A549 (cell line): ENCODE data around the gene ZBED5. TPM values are rescaled to one million over a fixed set of nuclear protein-coding genes. Genes with fewer than 3 reads are reported as not detected.
"Not testable (repeated sequence)": the region's sequence is repeated elsewhere in the genome, so short reads cannot be mapped to it uniquely, and the experiment has no call there.

Experiments
- ATAC-seq, 2 experiments: fragments of 200-7000 bp in 1 of 2; fragments of >200 bp in 1 of 2; cut with Nextera tagmentation in 1 of 2; cut with Tn5 transposase in 1 of 2; 3 replicates each; pipeline versions ENCODE4 v1.8.0 to v1.9.1; 2018 to 2020; ENCODE audit warnings: mild to moderate bottlenecking in 1 of 2, moderate library complexity in 1 of 2
- CTCF ChIA-PET: fragments of 300-600 bp; sonication (Branson Sonifier 250); formaldehyde crosslinking; extraction: SDS; loops from one replicate; lab custom pipeline; 2021; ENCODE audit warnings: antibody characterized with exemption, inconsistent platforms; lab: Yijun Ruan, JAX
- POLR2A ChIA-PET: fragments of 350-600 bp; formaldehyde crosslinking; extraction: SDS; loops from one replicate; lab custom pipeline; 2021; ENCODE audit warnings: antibody characterized with exemption, inconsistent platforms; lab: Yijun Ruan, JAX
- DNase-seq, 2 experiments: peaks; one replicate each; pipeline versions ENCODE4 v3.0.0 to v3.0.0-alpha.2; 2011 to 2016; ENCODE audit warnings: low read depth in 1 of 2, low spot score in 1 of 2
- FAIRE-seq: peaks from 2 replicates; lab custom pipeline; 2011; peaks lifted over from hg19 to GRCh38; lab: Jason Lieb, UNC
- H3K27ac ChIP-seq, 2 experiments: fragments of >200 bp; sonication (Bioruptor Twin); formaldehyde crosslinking; 3 replicates each; pipeline ENCODE4 v1.5.1; 2016 to 2017
- H3K4me1 ChIP-seq: fragments of >200 bp; sonication (Bioruptor Twin); formaldehyde crosslinking; 3 replicates; pipeline ENCODE4 v1.6.1; 2016
- H3K4me2 ChIP-seq: fragments of >200 bp; sonication (Bioruptor Twin); formaldehyde crosslinking; 3 replicates; pipeline ENCODE4 v1.6.1; 2016
- H3K4me3 ChIP-seq: fragments of >200 bp; sonication (Bioruptor Twin); formaldehyde crosslinking; 3 replicates; pipeline ENCODE4 v1.5.1; 2016
- H3K9me3 ChIP-seq: fragments of >200 bp; sonication (Bioruptor Twin); formaldehyde crosslinking; 3 replicates; pipeline ENCODE4 v1.6.1; 2016
- BCL3 ChIP-seq: fragments of >200 bp; sonication (Bioruptor Twin); formaldehyde crosslinking; IDR thresholded peaks from 3 replicates; pipeline ENCODE4 v1.6.1; 2016
- CEBPB ChIP-seq, 2 experiments: fragments of >200 bp in 1 of 2; sonication (Bioruptor Twin) in 1 of 2; formaldehyde crosslinking in 1 of 2; IDR thresholded peaks; 2 replicates each; pipeline ENCODE4 v1.6.1; 2012 to 2016
- EP300 ChIP-seq, 2 experiments: fragments of >200 bp; sonication (Bioruptor Twin); formaldehyde crosslinking; IDR thresholded peaks; 2 replicates in 1 of 2; 3 replicates in 1 of 2; pipeline ENCODE4 v1.6.1; 2016 to 2017
- ESRRA ChIP-seq: fragments of 150-350 bp; IDR thresholded peaks from 2 replicates; pipeline ENCODE4 v1.6.1; 2014; ENCODE audit warnings: mild to moderate bottlenecking, low read length, borderline replicate concordance
- FOSB ChIP-seq: fragments of 250-450 bp; sonication (Bioruptor Pico); IDR thresholded peaks from 2 replicates; pipeline ENCODE4 v1.5.0; 2020; ENCODE audit warnings: mild to moderate bottlenecking, moderate library complexity
- FOSL2 ChIP-seq, 2 experiments: fragments of 450-650 bp in 1 of 2; fragments of >200 bp in 1 of 2; sonication (Bioruptor Twin) in 1 of 2; formaldehyde crosslinking; IDR thresholded peaks; 2 replicates each; pipeline versions ENCODE4 v1.5.0 to v1.6.1; 2016 to 2020; ENCODE audit warnings: mild to moderate bottlenecking in 1 of 2, moderate library complexity in 1 of 2
- GATA3 ChIP-seq: IDR thresholded peaks from 2 replicates; pipeline ENCODE4 v1.6.1; 2012; ENCODE audit warnings: borderline replicate concordance
- HEYL ChIP-seq: fragments of 250-450 bp; sonication (Bioruptor Pico); IDR thresholded peaks from 2 replicates; pipeline ENCODE4 v1.8.0; 2021; ENCODE audit warnings: mild to moderate bottlenecking, moderate library complexity
- JUN ChIP-seq, 2 experiments: fragments of >200 bp; sonication (Bioruptor Twin); formaldehyde crosslinking; IDR thresholded peaks; 2 replicates in 1 of 2; 3 replicates in 1 of 2; pipeline ENCODE4 v1.6.1; 2016 to 2017
- JUNB ChIP-seq: fragments of >200 bp; sonication (Bioruptor Twin); formaldehyde crosslinking; IDR thresholded peaks from 2 replicates; pipeline ENCODE4 v1.6.1; 2016
- MAX ChIP-seq: IDR thresholded peaks from 2 replicates; pipeline ENCODE4 v1.6.1; 2012
- NR3C1 ChIP-seq: fragments of >200 bp; sonication (Bioruptor Twin); formaldehyde crosslinking; IDR thresholded peaks from 3 replicates; pipeline ENCODE4 v1.6.1; 2017
- PBX3 ChIP-seq: IDR thresholded peaks from 2 replicates; pipeline ENCODE4 v1.6.1; 2012
- RAD21 ChIP-seq, 2 experiments: fragments of >200 bp in 1 of 2; sonication (Bioruptor Twin) in 1 of 2; formaldehyde crosslinking in 1 of 2; IDR thresholded peaks in 1 of 2; conservative IDR thresholded peaks in 1 of 2; 2 replicates in 1 of 2; 3 replicates in 1 of 2; pipeline ENCODE4 v1.6.1; 2012 to 2018; ENCODE audit warnings: inconsistent platforms in 1 of 2
- RARB ChIP-seq: fragments of 250-450 bp; sonication (Bioruptor Pico); IDR thresholded peaks from 2 replicates; pipeline ENCODE4 v1.8.0; 2021; ENCODE audit warnings: mild to moderate bottlenecking, moderate library complexity
- SMC3 ChIP-seq: fragments of >200 bp; sonication (Bioruptor Twin); formaldehyde crosslinking; IDR thresholded peaks from 3 replicates; pipeline ENCODE4 v1.6.1; 2018; ENCODE audit warnings: inconsistent platforms
- SREBF2 ChIP-seq: fragments of 450-650 bp; IDR thresholded peaks from 2 replicates; pipeline ENCODE4 v1.6.1; 2014; ENCODE audit warnings: mild to moderate bottlenecking, moderate library complexity
- USF2 ChIP-seq: fragments of 450-650 bp; IDR thresholded peaks from 2 replicates; pipeline ENCODE4 v1.6.1; 2014; ENCODE audit warnings: antibody characterized with exemption
- ZFP36 ChIP-seq: fragments of 450-650 bp; IDR thresholded peaks from 2 replicates; pipeline ENCODE4 v1.6.1; 2014; ENCODE audit warnings: borderline replicate concordance; ENCODE audit not compliant: partially characterized antibody
- ZSCAN20 ChIP-seq: fragments of 250-450 bp; sonication (Bioruptor Pico); IDR thresholded peaks from 2 replicates; pipeline ENCODE4 v1.8.0; 2022; ENCODE audit warnings: mild to moderate bottlenecking, moderate library complexity
- WGBS: methylation state at CpG from one replicate; pipeline ENCODE4 v1.1.6; 2017; ENCODE audit errors: missing lambda C conversion rate; 5-methylcytosine and 5-hydroxymethylcytosine counted together
- polyA plus RNA-seq, 4 experiments: library from polyadenylated mRNA; depleted of rRNA in 3 of 4; stranded (reverse); fragments of >200 nt; fragmentation: RNase III in 1 of 4; extraction: RNeasy Plus Mini Kit Qiagen cat#74134 plus additional on column Dnase treatment in 1 of 4; gene quantifications; 2 replicates in 3 of 4; 3 replicates in 1 of 4; pipeline ENCODE4 v1.2.3, GENCODE V29; 2011 to 2017

The ZBED5 gene
- polyA plus RNA-seq, 2 of the 4 experiments (the other 2 are of a cell fraction) = 60.6 to 132 TPM

GRCh38 chr11:10885703-10886363, 28.0 kb upstream of the ZBED5 start (continued):
- TF ChIP-seq BCL3 (0 out of 3 replicates have a peak, but pooled peaks have one; percentile 35), RARB (CRISPR knock-in tag) (peak; percentile 91), FOSB (CRISPR knock-in tag) (no peak), PBX3 (0 out of 2 replicates have a peak, but pooled peaks have one; percentile 31), ZSCAN20 (CRISPR knock-in tag) (no peak), HEYL (CRISPR knock-in tag) (no peak), ESRRA (peak; percentile 73; the same call in 1 of the 2 replicates), SREBF2 (no peak), USF2 (no peak), NR3C1 (no peak), ZFP36 (no peak)

GRCh38 chr11:10884292-10884691, 26.4 kb upstream of the ZBED5 start:
- CTCF ChIA-PET = interaction anchor here (0.8 to 3.4 kb wide), 2 partner anchors 14 to 17 kb away, joined by 4 to 9 read pairs; no protein-coding TSS in a partner anchor
- Histone ChIP-seq H3K4me2 (peak overlapping the region; percentile 44), H3K4me1 (peaks cover 47% of the 10 kb centered on the region), H3K27ac (peak overlapping the region; percentile 79 to 90)
- H3K9me3 ChIP-seq; FAIRE-seq; ATAC-seq; H3K4me3 ChIP-seq; TF ChIP-seq FOSL2 (IDR thresholded peaks at IDR 0.05): not testable (repeated sequence)
- POLR2A ChIA-PET = interaction anchor here (1.3 to 4.7 kb wide), 3 partner anchors 26 to 75 kb away, joined by 5 to 21 read pairs (median 16); partner anchors contain the start of genes EIF4G2 and ZBED5
- DNase-seq = peak in 1 of 2 experiments; percentile 77
- TF ChIP-seq SMC3 (peak; percentile 37), MAX (peak; percentile 44; the same call in 1 of the 2 replicates), FOSL2 (CRISPR knock-in tag; IDR thresholded peaks at IDR 0.05) (peak; percentile 9; the same call in 1 of the 2 replicates), CEBPB (IDR thresholded peaks at IDR 0.05) (peak; percentile 37 to 86; a peak in 3 of 4 replicates), RAD21 (conservative IDR thresholded peaks at IDR 0.05 in 1 of 2, IDR thresholded peaks at IDR 0.05 in 1 of 2) (peak; percentile 13 to 37; a peak in 1 of 5 replicates), JUN (IDR thresholded peaks at IDR 0.05) (peak; percentile 60 to 81; a peak in 3 of 5 replicates), GATA3 (peak; percentile 85), JUNB (peak; percentile 49; the same call in 1 of the 2 replicates), EP300 (IDR thresholded peaks at IDR 0.05) (peak; percentile 66 to 90; a peak in 4 of 5 replicates)
- 16% methylated on average over 4 of the region's 4 CpGs for whole genome bisulfite sequencing

GRCh38 chr11:10881892-10882291, 24.0 kb upstream of the ZBED5 start:
- DNase-seq (no peak), FAIRE-seq (no peak), ATAC-seq (no peak)
- H3K4me3 ChIP-seq = no peak overlapping the region
- POLR2A ChIA-PET = interaction anchor here (0.7 kb wide), 1 partner anchor 72 kb away, joined by 4 read pairs; no protein-coding TSS in a partner anchor
- CTCF ChIA-PET = interaction anchor here (0.9 kb wide), 1 partner anchor 44 kb away, joined by 3 read pairs; no protein-coding TSS in a partner anchor
- no peak overlapping the region for H3K4me2 ChIP-seq
- 82% methylated on average over 3 of the region's 3 CpGs for WGBS
- H3K27ac ChIP-seq = peak overlapping the region; percentile 12 to 49; a peak in 5 of 6 replicates
- H3K4me1 ChIP-seq = peaks cover 56% of the 10 kb centered on the region
- no peak for TF ChIP-seq EP300 (IDR thresholded peaks at IDR 0.05)
- no peaks in the 10 kb centered on the region for H3K9me3 ChIP-seq
